Pancreas (tissue), 10 donors: ENCODE data around the gene B3GNT4. TPM values are rescaled to one million over a fixed set of nuclear protein-coding genes. Genes with fewer than 3 reads are reported as not detected.

ENCODE experiments used
- ATAC-seq, 4 donors: fragments of 200-7000 bp; cut with Tn5 transposase; one replicate each; pipeline versions ENCODE4 v1.8.0 to v1.9.1; 2020; ENCODE audit warnings: mild to moderate bottlenecking in 4 of 4, moderate library complexity in 4 of 4
- DNase-seq, 6 donors: peaks; one replicate each; pipeline ENCODE4 v3.0.0-alpha.2; 2020
- FAIRE-seq: peaks from 2 replicates; lab custom pipeline; 2012; peaks lifted over from hg19 to GRCh38; lab: Jason Lieb, UNC
- H3K27ac ChIP-seq, 4 donors: fragments of 200-600 bp; sonication (generic); 1 replicate in 3 of 4; 2 replicates in 1 of 4; pipeline versions ENCODE4 v1.5.0 to v1.8.0; 2020
- H3K27me3 ChIP-seq, 4 donors: fragments of 200-600 bp; one replicate each; pipeline ENCODE4 v1.8.0; 2021
- H3K36me3 ChIP-seq, 3 donors: fragments of 200-600 bp; sonication (generic) in 1 of 3; one replicate each; pipeline versions ENCODE4 v1.5.0 to v1.8.0; 2020 to 2021
- H3K4me1 ChIP-seq, 3 donors: fragments of 200-600 bp; one replicate each; pipeline ENCODE4 v1.8.0; 2021
- H3K4me3 ChIP-seq, 4 donors: fragments of 200-600 bp; sonication (generic) in 2 of 4; one replicate each; pipeline versions ENCODE4 v1.5.0 to v1.8.0; 2020 to 2021
- H3K9me3 ChIP-seq, 4 donors: fragments of 200-600 bp; one replicate each; pipeline ENCODE4 v1.8.0; 2021
- CTCF ChIP-seq, 4 donors: fragments of 200-600 bp; sonication (generic) in 3 of 4; IDR thresholded peaks; one replicate each; pipeline versions ENCODE4 v1.5.0 to v1.8.0; 2021; ENCODE audit warnings: antibody characterized with exemption in 4 of 4
- WGBS, 2 donors: extraction: QIAGEN DNeasy Blood & Tissue Kit; methylation state at CpG; one replicate each; pipeline ENCODE4 v1.1.7; 2013; 5-methylcytosine and 5-hydroxymethylcytosine counted together
- intact Hi-C, 3 donors: fragments of 100-400 bp; cut with DNase I; formaldehyde crosslinking; loops; one replicate each; pipeline versions ENCODE4 v1.11.1 to v1.14.2; 2022
- polyA plus RNA-seq, 2 donors: library from polyadenylated mRNA; stranded (reverse); fragments of 200-250 nt; gene quantifications; one replicate each; pipeline ENCODE4 v1.2.3, GENCODE V29; 2013
- total RNA-seq, 6 donors: library from RNA; stranded (reverse); fragmentation: NEBNext Ultra II Directional in 4 of 6; extraction: Animal tissue kit (Norgen Biotek cat#: 25700) in 4 of 6; gene quantifications; one replicate each; pipeline versions ENCODE4 v1.2.1 to v1.2.4, GENCODE V29; 2021 to 2023
- donor health status: healthy with polysubstance abuse.
- donor health status: DM: no; HTN: no; CAD: no; lungs with moderate emphysema.
- donor health status: DM: no; HTN: no; CAD: no.
- donor health status: control.
- donor health status: control.
- donor health status: Bipolar disorder and iron deficiency.
- donor health status: DM: yes; HTN: yes; CAD: no.
- donor health status: DM: no; HTN: no; CAD: no.
- donor health status: DM: no; HTN: no; CAD: no.
- donor health status: DM: yes; HTN: yes; CAD: no.

B3GNT4 gene
- total and polyA plus RNA-seq, 8 donors, result 0.06 to 0.61 (median 0.22) TPM; not detected in 2

GRCh38 chr12:122230798-122231197 is 27.3 kb downstream of the B3GNT4 start:
- no peak overlapping the region for H3K4me3 ChIP-seq
- DNase-seq (no peak), FAIRE-seq (no peak), ATAC-seq (no peak)
- intact Hi-C loops, result no loop called here
- H3K27me3 ChIP-seq, result no peaks in the 10 kb centered on the region
- peaks cover 0 to 6% (median 5%) of the 10 kb centered on the region in 3 donors for H3K4me1 ChIP-seq
- H3K27ac ChIP-seq, result no peak overlapping the region
- H3K36me3 ChIP-seq, result peaks cover 0 to 15% (median 10%) of the 10 kb centered on the region in 3 donors
- WGBS, 2 donors, result 66 to 72% methylated on average over 6 of the region's 6 CpGs
- no peak for TF ChIP-seq CTCF (IDR thresholded peaks at IDR 0.05)
- H3K9me3 ChIP-seq, result no peaks in the 10 kb centered on the region

- ATAC-seq, result no peak
- no peak for TF ChIP-seq CTCF (IDR thresholded peaks at IDR 0.05)
- FAIRE-seq, result no peak
- Histone ChIP-seq H3K27ac (no peak overlapping the region), H3K4me3 (no peak overlapping the region), H3K9me3 (no peaks in the 10 kb centered on the region), H3K27me3 (no peaks in the 10 kb centered on the region), H3K36me3 (peaks cover 0 to 16% (median 10%) of the 10 kb centered on the region in 3 donors), H3K4me1 (no peaks in the 10 kb centered on the region)
- intact Hi-C loops, result no loop called here
- DNase-seq, result no peak
- 93% methylated on average over 10 of the region's 10 CpGs for WGBS, 2 donors
Observed at GRCh38 chr12:122232691-122233090, 29.2 kb downstream of the B3GNT4 start.

- DNase-seq (no peak), FAIRE-seq (no peak), ATAC-seq (no peak)
- Histone ChIP-seq H3K27me3 (no peaks in the 10 kb centered on the region), H3K27ac (no peak overlapping the region), H3K4me3 (no peak overlapping the region), H3K36me3 (peaks cover 0 to 16% (median 10%) of the 10 kb centered on the region in 3 donors), H3K4me1 (no peaks in the 10 kb centered on the region), H3K9me3 (no peaks in the 10 kb centered on the region)
- no peak for TF ChIP-seq CTCF (IDR thresholded peaks at IDR 0.05)
- WGBS, 2 donors, result 81 to 82% methylated on average over 7 of the region's 7 CpGs
- intact Hi-C loops, result no loop called here
Observed at GRCh38 chr12:122235741-122236140, 32.2 kb downstream of the B3GNT4 start.

- no peaks in the 10 kb centered on the region for H3K9me3 ChIP-seq
- H3K27ac ChIP-seq, result no peak overlapping the region
- H3K27me3 ChIP-seq, result no peaks in the 10 kb centered on the region
- WGBS, 2 donors, result 91 to 93% methylated on average over 5 of the region's 5 CpGs
- intact Hi-C loops, result no loop called here
- FAIRE-seq (no peak), ATAC-seq (no peak), DNase-seq (no peak)
- no peak overlapping the region for H3K4me3 ChIP-seq
- TF ChIP-seq CTCF (IDR thresholded peaks at IDR 0.05), result no peak
- peaks cover 0 to 13% (median 0%) of the 10 kb centered on the region in 3 donors for H3K36me3 ChIP-seq
- H3K4me1 ChIP-seq, result no peaks in the 10 kb centered on the region
Observed at GRCh38 chr12:122238861-122239260, 35.4 kb downstream of the B3GNT4 start.

GRCh38 chr12:122243965-122244364 is 40.5 kb downstream of the B3GNT4 start:
- 81 to 85% methylated on average over 6 of the region's 6 CpGs for WGBS, 2 donors
- FAIRE-seq, result no peak
- DNase-seq, result no peak
- Histone ChIP-seq H3K4me1 (no peaks in the 10 kb centered on the region), H3K27me3 (no peaks in the 10 kb centered on the region), H3K9me3 (no peaks in the 10 kb centered on the region), H3K27ac (no peak overlapping the region), H3K4me3 (no peak overlapping the region), H3K36me3 (peaks cover 0 to 5% (median 0%) of the 10 kb centered on the region in 3 donors)
- no peak for ATAC-seq
- no peak for TF ChIP-seq CTCF (IDR thresholded peaks at IDR 0.05)
- intact Hi-C loops, result no loop called here
